ENCODE data around the gene MYH15.

MYH15 gene

GRCh38 chr3:108489776-108490175, 20.6 kb downstream of the MYH15 start:
- Histone ChIP-seq H3K79me2 (no peaks in the 10 kb centered on the region), H3K27me3 (ENCODE audit: control insufficient read depth, insufficient read depth, low read length) (no peaks in the 10 kb centered on the region), H3K4me2 (ENCODE audit: low read length) (no peak overlapping the region), H3K9ac (no peak overlapping the region), H3K4me1 (peaks cover 6% of the 10 kb centered on the region), H3K27ac (no peak overlapping the region), H3K4me3 (ENCODE audit: low read depth, low read length) (no peak overlapping the region), H3K36me3 (ENCODE audit: control insufficient read depth, insufficient read depth, low read length) (no peaks in the 10 kb centered on the region), H3K9me3 (ENCODE audit: control insufficient read depth, low read length) (no peaks in the 10 kb centered on the region), H2AFZ (peak overlapping the region; percentile 9)
- TF ChIP-seq CTCF (IDR thresholded peaks at IDR 0.05): peak; percentile 80

GRCh38 chr3:108488631-108489030, 21.8 kb downstream of the MYH15 start:
- Histone ChIP-seq H3K79me2 (no peaks in the 10 kb centered on the region), H3K4me3 (ENCODE audit: low read depth, low read length) (no peak overlapping the region), H3K9me3 (ENCODE audit: control insufficient read depth, low read length) (no peaks in the 10 kb centered on the region), H3K4me2 (ENCODE audit: low read length) (no peak overlapping the region), H3K9ac (no peak overlapping the region), H2AFZ (no peak overlapping the region), H3K27me3 (ENCODE audit: control insufficient read depth, insufficient read depth, low read length) (no peaks in the 10 kb centered on the region), H3K27ac (no peak overlapping the region), H3K36me3 (ENCODE audit: control insufficient read depth, insufficient read depth, low read length) (no peaks in the 10 kb centered on the region), H3K4me1 (peaks cover 6% of the 10 kb centered on the region)
- TF ChIP-seq CTCF (IDR thresholded peaks at IDR 0.05): no peak

- Histone ChIP-seq H3K4me3 (ENCODE audit: low read depth, low read length) (no peak overlapping the region), H3K9ac (no peak overlapping the region), H3K36me3 (ENCODE audit: control insufficient read depth, insufficient read depth, low read length) (no peaks in the 10 kb centered on the region)
Observed at GRCh38 chr3:108487439-108487838, 23.0 kb downstream of the MYH15 start.

GRCh38 chr3:108486941-108487340, 23.5 kb downstream of the MYH15 start:
- Histone ChIP-seq H3K9ac (no peak overlapping the region), H3K4me2 (ENCODE audit: low read length) (peak overlapping the region; percentile 52), H3K4me3 (ENCODE audit: low read depth, low read length) (no peak overlapping the region), H3K4me1 (peaks cover 6% of the 10 kb centered on the region), H3K27ac (peak overlapping the region; percentile 42), H3K27me3 (ENCODE audit: control insufficient read depth, insufficient read depth, low read length) (no peaks in the 10 kb centered on the region), H3K79me2 (no peaks in the 10 kb centered on the region), H2AFZ (peak overlapping the region; percentile 75), H3K36me3 (ENCODE audit: control insufficient read depth, insufficient read depth, low read length) (no peaks in the 10 kb centered on the region), H3K9me3 (ENCODE audit: control insufficient read depth, low read length) (no peaks in the 10 kb centered on the region)
- TF ChIP-seq CTCF (IDR thresholded peaks at IDR 0.05): no peak

More at GRCh38 chr3:108487439-108487838, 23.0 kb downstream of the MYH15 start:
- TF ChIP-seq CTCF (IDR thresholded peaks at IDR 0.05): no peak
- H3K27ac ChIP-seq: no peak overlapping the region
- H3K27me3 ChIP-seq (ENCODE audit: control insufficient read depth, insufficient read depth, low read length): no peaks in the 10 kb centered on the region
- peaks cover 6% of the 10 kb centered on the region for H3K4me1 ChIP-seq
- H3K79me2 ChIP-seq: no peaks in the 10 kb centered on the region
- H2AFZ ChIP-seq: peak overlapping the region; percentile 24
- H3K4me2 ChIP-seq (ENCODE audit: low read length): no peak overlapping the region
- H3K9me3 ChIP-seq (ENCODE audit: control insufficient read depth, low read length): no peaks in the 10 kb centered on the region

GRCh38 chr3:108486338-108486737, 24.1 kb downstream of the MYH15 start:
- Histone ChIP-seq H3K4me3 (ENCODE audit: low read depth, low read length) (no peak overlapping the region), H3K9ac (no peak overlapping the region), H3K4me2 (ENCODE audit: low read length) (no peak overlapping the region), H3K27ac (peak overlapping the region; percentile 42), H3K9me3 (ENCODE audit: control insufficient read depth, low read length) (no peaks in the 10 kb centered on the region), H2AFZ (peak overlapping the region; percentile 75), H3K36me3 (ENCODE audit: control insufficient read depth, insufficient read depth, low read length) (no peaks in the 10 kb centered on the region), H3K27me3 (ENCODE audit: control insufficient read depth, insufficient read depth, low read length) (no peaks in the 10 kb centered on the region), H3K79me2 (no peaks in the 10 kb centered on the region), H3K4me1 (peaks cover 6% of the 10 kb centered on the region)
- TF ChIP-seq CTCF (IDR thresholded peaks at IDR 0.05): no peak
